IMR-90 (cell line): Measurements from ENCODE around the gene LDLRAD4. TPM values are rescaled to one million over a fixed set of nuclear protein-coding genes. Genes with fewer than 3 reads are reported as not detected.

Source experiments
- ATAC-seq: fragments of 200-7000 bp; cut with Tn5 transposase; 2 replicates; pipeline ENCODE4 v1.9.1; 2020; ENCODE audit warnings: low read depth, mild to moderate bottlenecking, moderate library complexity
- BruUV-seq: library from RNA; stranded (reverse); fragments of 400-500 nt; replicated peaks from 2 replicates; lab custom pipeline; 2021; lab: Mats Ljungman, UMichigan
- CTCF ChIA-PET: fragments of 300-600 bp; formaldehyde crosslinking; extraction: SDS; loops from one replicate; lab custom pipeline; 2021; ENCODE audit warnings: antibody characterized with exemption; lab: Yijun Ruan, JAX
- POLR2A ChIA-PET: fragments of 300-600 bp; sonication (Branson Sonifier 250); formaldehyde crosslinking; loops from one replicate; lab custom pipeline; 2022; ENCODE audit warnings: antibody characterized with exemption; ENCODE audit not compliant: unreplicated experiment; lab: Charles Lee
- DNase-seq: peaks from one replicate; pipeline ENCODE4 v3.0.0; 2013
- H2AFZ ChIP-seq: replicated peaks from 2 replicates; pipeline ENCODE3; 2013; ENCODE audit warnings: low read length, mild to moderate bottlenecking; ENCODE audit not compliant: poor library complexity
- H2AK5ac ChIP-seq: 2 replicates; pipeline ENCODE4 v1.6.1; 2013; ENCODE audit warnings: low read depth, low read length, inconsistent platforms
- H2AK9ac ChIP-seq: replicated peaks from 2 replicates; pipeline ENCODE3; 2013; ENCODE audit warnings: mild to moderate bottlenecking, low read depth, low read length, moderate library complexity; ENCODE audit not compliant: poor library complexity
- H2BK120ac ChIP-seq: 2 replicates; pipeline ENCODE4 v1.6.1; 2013; ENCODE audit warnings: low read depth, low read length, inconsistent platforms
- H2BK15ac ChIP-seq: 3 replicates; pipeline ENCODE4 v1.6.1; 2013; ENCODE audit warnings: low read depth, low read length, inconsistent platforms
- H2BK20ac ChIP-seq: 2 replicates; pipeline ENCODE4 v1.6.1; 2013; ENCODE audit warnings: low read depth, mild to moderate bottlenecking, inconsistent platforms, low read length, moderate library complexity
- H2BK5ac ChIP-seq: 2 replicates; pipeline ENCODE4 v1.6.1; 2013; ENCODE audit warnings: mild to moderate bottlenecking, low read depth, low read length, inconsistent platforms; ENCODE audit not compliant: poor library complexity, severe bottlenecking
- H3K14ac ChIP-seq: replicated peaks from 2 replicates; pipeline ENCODE4 v1.6.1; 2013; ENCODE audit warnings: low read depth, low read length, inconsistent platforms
- H3K18ac ChIP-seq: 2 replicates; pipeline ENCODE4 v1.6.1; 2013; ENCODE audit warnings: low read depth, low read length, control low read depth
- H3K23ac ChIP-seq: 2 replicates; pipeline ENCODE4 v1.6.1; 2013; ENCODE audit warnings: low read depth, low read length, inconsistent platforms
- H3K27ac ChIP-seq: 2 replicates; pipeline ENCODE4 v1.5.1; 2013; ENCODE audit warnings: mild to moderate bottlenecking, control low read depth, low read length; ENCODE audit not compliant: insufficient read depth
- H3K27me3 ChIP-seq: 2 replicates; pipeline ENCODE4 v1.6.1; 2013; ENCODE audit warnings: low read length; ENCODE audit not compliant: control insufficient read depth, insufficient read depth
- H3K36me3 ChIP-seq: 2 replicates; pipeline ENCODE4 v1.6.1; 2013; ENCODE audit warnings: low read length, mixed read lengths; ENCODE audit not compliant: control insufficient read depth, insufficient read depth
- H3K4ac ChIP-seq: 2 replicates; pipeline ENCODE4 v1.6.1; 2013; ENCODE audit warnings: low read depth, low read length, inconsistent platforms
- H3K4me1 ChIP-seq: 2 replicates; pipeline ENCODE4 v1.6.1; 2013; ENCODE audit warnings: low read length, mixed read lengths; ENCODE audit not compliant: control insufficient read depth, insufficient read depth
- H3K4me2 ChIP-seq: 2 replicates; pipeline ENCODE4 v1.6.1; 2013; ENCODE audit warnings: low read depth, mild to moderate bottlenecking, control low read depth, low read length, moderate library complexity
- H3K4me3 ChIP-seq: 2 replicates; pipeline ENCODE4 v1.5.1; 2013; ENCODE audit warnings: low read depth, mild to moderate bottlenecking, control low read depth, low read length, moderate library complexity; ENCODE audit not compliant: insufficient read depth
- H3K56ac ChIP-seq: 2 replicates; pipeline ENCODE4 v1.6.1; 2013; ENCODE audit warnings: low read length, inconsistent platforms; ENCODE audit not compliant: insufficient read depth; ENCODE audit errors: extremely low read depth
- H3K79me1 ChIP-seq, 2 experiments: 2 replicates each; pipeline ENCODE4 v1.6.1; 2013; ENCODE audit warnings: low read length in 2 of 2, inconsistent platforms in 1 of 2, low read depth in 1 of 2
- H3K9ac ChIP-seq: 2 replicates; pipeline ENCODE4 v1.6.1; 2013; ENCODE audit warnings: low read depth, low read length, control low read depth
- H3K9me1 ChIP-seq: 2 replicates; pipeline ENCODE4 v1.6.1; 2013; ENCODE audit warnings: low read length, inconsistent platforms; ENCODE audit not compliant: insufficient read depth
- H3K9me3 ChIP-seq: 2 replicates; pipeline ENCODE4 v1.6.1; 2013; ENCODE audit warnings: low read length; ENCODE audit not compliant: control insufficient read depth, insufficient read depth
- H4K20me1 ChIP-seq: 2 replicates; pipeline ENCODE4 v1.6.1; 2013; ENCODE audit warnings: low read length, inconsistent platforms; ENCODE audit not compliant: insufficient read depth
- H4K5ac ChIP-seq: 2 replicates; pipeline ENCODE4 v1.6.1; 2013; ENCODE audit warnings: mild to moderate bottlenecking, low read depth, low read length, control low read depth
- H4K8ac ChIP-seq, 2 experiments: 2 replicates each; pipeline ENCODE4 v1.6.1; 2013; ENCODE audit warnings: low read depth in 2 of 2, low read length in 2 of 2, control low read depth in 1 of 2, inconsistent platforms in 1 of 2
- H4K91ac ChIP-seq: 2 replicates; pipeline ENCODE4 v1.6.1; 2013; ENCODE audit warnings: low read depth, low read length, inconsistent platforms; ENCODE audit not compliant: insufficient read depth
- BHLHE40 ChIP-seq: fragments of 150-350 bp; IDR thresholded peaks from 2 replicates; pipeline ENCODE4 v1.6.1; 2016; ENCODE audit warnings: mild to moderate bottlenecking, low read depth, low read length
- CEBPB ChIP-seq: IDR thresholded peaks from 2 replicates; pipeline ENCODE4 v1.6.1; 2012; ENCODE audit warnings: low read depth, low read length, improper control_type of control experiment
- CHD1 ChIP-seq: IDR thresholded peaks from 2 replicates; pipeline ENCODE4 v1.6.1; 2012; ENCODE audit warnings: low read depth, low read length, improper control_type of control experiment
- FOS ChIP-seq: fragments of 150-350 bp; IDR thresholded peaks from 2 replicates; pipeline ENCODE4 v1.6.1; 2016; ENCODE audit warnings: low read depth, low read length
- MAFK ChIP-seq: IDR thresholded peaks from 2 replicates; pipeline ENCODE4 v1.6.1; 2012; ENCODE audit warnings: low read depth, low read length, improper control_type of control experiment
- MAZ ChIP-seq: IDR thresholded peaks from 2 replicates; pipeline ENCODE4 v1.6.1; 2012; ENCODE audit warnings: low read depth, mild to moderate bottlenecking, low read length, improper control_type of control experiment, moderate library complexity, borderline replicate concordance
- MXI1 ChIP-seq: IDR thresholded peaks from 2 replicates; pipeline ENCODE4 v1.6.1; 2012; ENCODE audit warnings: low read depth, mild to moderate bottlenecking, low read length, moderate library complexity, borderline replicate concordance
- NFE2L2 ChIP-seq: fragments of 150-350 bp; IDR thresholded peaks from 2 replicates; pipeline ENCODE4 v1.6.1; 2016; ENCODE audit warnings: low read depth, mild to moderate bottlenecking, low read length
- POLR2A ChIP-seq: IDR thresholded peaks from 2 replicates; pipeline ENCODE4 v1.6.1; 2012; ENCODE audit warnings: mild to moderate bottlenecking, low read depth, low read length
- RAD21 ChIP-seq: IDR thresholded peaks from 2 replicates; pipeline ENCODE4 v1.6.1; 2012; ENCODE audit warnings: low read length, improper control_type of control experiment
- RCOR1 ChIP-seq: IDR thresholded peaks from 2 replicates; pipeline ENCODE4 v1.6.1; 2012; ENCODE audit warnings: mild to moderate bottlenecking, low read length, improper control_type of control experiment; ENCODE audit not compliant: insufficient replicate concordance
- SMC3 ChIP-seq: fragments of 150-350 bp; IDR thresholded peaks from 2 replicates; pipeline ENCODE4 v1.6.1; 2016; ENCODE audit warnings: low read depth, mild to moderate bottlenecking, antibody characterized with exemption, low read length, moderate library complexity
- WGBS, 2 experiments: methylation state at CpG; one replicate each; pipeline versions ENCODE4 v1.1.5 to v1.1.7; 2013; ENCODE audit warnings: missing lambda C conversion rate in 2 of 2; ENCODE audit not compliant: insufficient read length in 1 of 2; ENCODE audit errors: extremely low coverage in 2 of 2; 5-methylcytosine and 5-hydroxymethylcytosine counted together
- dilution Hi-C: fragments of 300-500 bp; cut with HindIII; formaldehyde crosslinking; loops from one replicate; pipeline ENCODE4 v1.14.3; 2018; ENCODE audit warnings: low sequenced_read_pairs; ENCODE audit not compliant: unreplicated experiment
- in situ Hi-C: fragments of 300-500 bp; cut with MboI; formaldehyde crosslinking; loops from 3 replicates; pipeline ENCODE4 v1.14.3; 2019; ENCODE audit warnings: low sequenced_read_pairs, inconsistent platforms, mixed read lengths
- intact Hi-C: fragments of 100-400 bp; cut with micrococcal nuclease; formaldehyde crosslinking; loops from 2 replicates; pipeline ENCODE4 v1.10.0; 2022
- polyA plus RNA-seq, 3 experiments: library from polyadenylated mRNA; depleted of rRNA; stranded (reverse); fragments of >200 nt; gene quantifications; 2 replicates each; pipeline ENCODE4 v1.2.3, GENCODE V29; 2012; ENCODE audit warnings: low replicate concordance in 1 of 3
- total RNA-seq: library from RNA; depleted of rRNA; stranded (reverse); fragments of >200 nt; gene quantifications from 2 replicates; pipeline ENCODE4 v1.2.3, GENCODE V29; 2012
- TF ChIP-seq, protein P1 (sequence below): fragments of 150-350 bp; IDR thresholded peaks from 2 replicates; pipeline ENCODE4 v1.6.1; 2016; ENCODE audit warnings: low read depth, mild to moderate bottlenecking, low read length, moderate library complexity, borderline replicate concordance
- TF ChIP-seq, protein P2 (sequence below): fragments of 150-350 bp; IDR thresholded peaks from 2 replicates; pipeline ENCODE4 v1.6.1; 2017; ENCODE audit warnings: mild to moderate bottlenecking, antibody characterized with exemption, low read length, low read depth
- TF ChIP-seq, protein P3 (sequence below): conservative IDR thresholded peaks from 2 replicates; pipeline ENCODE4 v1.5.1; 2012; ENCODE audit warnings: mild to moderate bottlenecking, low read depth, low read length, improper control_type of control experiment

LDLRAD4 gene
- total and polyA plus RNA-seq, 2 of the 4 experiments (the other 2 are of a cell fraction), result not detected

DNA sequence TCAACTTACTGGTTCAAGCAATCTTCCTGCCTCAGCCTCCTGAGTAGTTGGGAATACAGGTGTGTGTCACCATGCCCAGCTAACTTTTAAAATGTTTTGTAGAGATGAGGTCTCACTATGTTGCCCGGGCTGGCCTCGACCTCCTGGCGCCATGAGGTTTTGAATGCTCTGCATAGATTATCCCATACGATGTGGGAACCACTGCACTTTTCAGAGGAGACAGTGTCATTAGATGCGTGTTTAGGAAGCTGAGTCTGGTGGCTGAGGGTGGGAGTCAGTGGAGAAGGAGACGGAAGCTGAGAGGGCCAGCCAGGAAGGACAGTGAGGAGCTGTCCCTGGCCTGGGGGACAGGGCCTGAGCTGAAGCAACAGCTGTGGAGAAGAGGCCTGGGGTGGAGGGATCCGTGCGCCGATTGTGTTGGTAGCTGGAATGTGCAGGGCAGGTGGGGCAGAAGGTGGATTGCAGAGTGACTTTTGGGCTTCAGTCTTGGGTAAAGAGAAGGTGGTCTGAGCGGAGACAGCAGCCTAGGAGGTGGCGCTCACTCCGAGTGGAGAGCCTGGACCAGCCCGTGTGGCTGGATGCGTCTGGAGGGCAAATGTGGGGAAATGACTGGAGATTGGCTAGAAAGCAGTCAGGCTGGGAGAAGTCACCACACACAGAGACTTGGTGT lies 68.0 kb downstream of the LDLRAD4 start:
- Histone ChIP-seq H4K20me1 (no peaks in the 10 kb centered on the region), H3K14ac (no peak overlapping the region), H4K5ac (no peak overlapping the region), H3K18ac (no peak overlapping the region), H3K9me3 (no peaks in the 10 kb centered on the region; the same call in 1 of the 2 replicates), H3K4me3 (no peak overlapping the region), H3K36me3 (no peaks in the 10 kb centered on the region), H3K9ac (no peak overlapping the region), H3K4ac (no peak overlapping the region), H3K27me3 (no peaks in the 10 kb centered on the region; the same call in 1 of the 2 replicates), H2BK120ac (no peak overlapping the region), H3K23ac (no peak overlapping the region), H2BK5ac (no peak overlapping the region), H2AK9ac (no peak overlapping the region), H2AFZ (no peak overlapping the region), H4K91ac (no peak overlapping the region), H3K9me1 (no peaks in the 10 kb centered on the region), H3K56ac (no peak overlapping the region), H4K8ac (no peak overlapping the region), H2AK5ac (no peak overlapping the region), H3K79me1 (no peaks in the 10 kb centered on the region), H3K4me2 (no peak overlapping the region), H2BK20ac (no peak overlapping the region), H3K27ac (no peak overlapping the region), H3K4me1 (no peaks in the 10 kb centered on the region), H2BK15ac (no peak overlapping the region)
- DNase-seq, result no peak
- dilution Hi-C loops (no loop called here), in situ Hi-C loops (no loop called here), intact Hi-C loops (no loop called here)
- ATAC-seq, result no peak
- ChIA-PET POLR2A (no interaction called here), CTCF (no interaction called here)
- no TSS peak for BruUV-seq
- WGBS, 2 experiments, result 83% methylated on average over 9 of the region's 14 CpGs; no CpG with 5 or more reads in 1 of the 2 experiments
- TF ChIP-seq CHD1 (no peak), SMC3 (no peak), MAFK (no peak), FOS (no peak), RCOR1 (no peak), POLR2A (no peak), MXI1 (no peak), NFE2L2 (no peak), BHLHE40 (no peak), CEBPB (no peak), MAZ (no peak), RAD21 (no peak)
- TF ChIP-seq, protein P1, sequence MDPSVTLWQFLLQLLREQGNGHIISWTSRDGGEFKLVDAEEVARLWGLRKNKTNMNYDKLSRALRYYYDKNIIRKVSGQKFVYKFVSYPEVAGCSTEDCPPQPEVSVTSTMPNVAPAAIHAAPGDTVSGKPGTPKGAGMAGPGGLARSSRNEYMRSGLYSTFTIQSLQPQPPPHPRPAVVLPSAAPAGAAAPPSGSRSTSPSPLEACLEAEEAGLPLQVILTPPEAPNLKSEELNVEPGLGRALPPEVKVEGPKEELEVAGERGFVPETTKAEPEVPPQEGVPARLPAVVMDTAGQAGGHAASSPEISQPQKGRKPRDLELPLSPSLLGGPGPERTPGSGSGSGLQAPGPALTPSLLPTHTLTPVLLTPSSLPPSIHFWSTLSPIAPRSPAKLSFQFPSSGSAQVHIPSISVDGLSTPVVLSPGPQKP, result no peak
- TF ChIP-seq, protein P2, sequence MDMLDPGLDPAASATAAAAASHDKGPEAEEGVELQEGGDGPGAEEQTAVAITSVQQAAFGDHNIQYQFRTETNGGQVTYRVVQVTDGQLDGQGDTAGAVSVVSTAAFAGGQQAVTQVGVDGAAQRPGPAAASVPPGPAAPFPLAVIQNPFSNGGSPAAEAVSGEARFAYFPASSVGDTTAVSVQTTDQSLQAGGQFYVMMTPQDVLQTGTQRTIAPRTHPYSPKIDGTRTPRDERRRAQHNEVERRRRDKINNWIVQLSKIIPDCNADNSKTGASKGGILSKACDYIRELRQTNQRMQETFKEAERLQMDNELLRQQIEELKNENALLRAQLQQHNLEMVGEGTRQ, result no peak
- TF ChIP-seq, protein P3, sequence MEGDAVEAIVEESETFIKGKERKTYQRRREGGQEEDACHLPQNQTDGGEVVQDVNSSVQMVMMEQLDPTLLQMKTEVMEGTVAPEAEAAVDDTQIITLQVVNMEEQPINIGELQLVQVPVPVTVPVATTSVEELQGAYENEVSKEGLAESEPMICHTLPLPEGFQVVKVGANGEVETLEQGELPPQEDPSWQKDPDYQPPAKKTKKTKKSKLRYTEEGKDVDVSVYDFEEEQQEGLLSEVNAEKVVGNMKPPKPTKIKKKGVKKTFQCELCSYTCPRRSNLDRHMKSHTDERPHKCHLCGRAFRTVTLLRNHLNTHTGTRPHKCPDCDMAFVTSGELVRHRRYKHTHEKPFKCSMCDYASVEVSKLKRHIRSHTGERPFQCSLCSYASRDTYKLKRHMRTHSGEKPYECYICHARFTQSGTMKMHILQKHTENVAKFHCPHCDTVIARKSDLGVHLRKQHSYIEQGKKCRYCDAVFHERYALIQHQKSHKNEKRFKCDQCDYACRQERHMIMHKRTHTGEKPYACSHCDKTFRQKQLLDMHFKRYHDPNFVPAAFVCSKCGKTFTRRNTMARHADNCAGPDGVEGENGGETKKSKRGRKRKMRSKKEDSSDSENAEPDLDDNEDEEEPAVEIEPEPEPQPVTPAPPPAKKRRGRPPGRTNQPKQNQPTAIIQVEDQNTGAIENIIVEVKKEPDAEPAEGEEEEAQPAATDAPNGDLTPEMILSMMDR, result no peak
